HepG2 (cell line): Measurements from ENCODE around the gene UCHL3. TPM values are rescaled to one million over a fixed set of nuclear protein-coding genes. Genes with fewer than 3 reads are reported as not detected.

Experiments
- AGO1 ChIP-seq: fragments of 200-400 bp; formaldehyde crosslinking; IDR thresholded peaks from 2 replicates; pipeline ENCODE4 v1.6.1; 2017; ENCODE audit warnings: mild to moderate bottlenecking, low read depth, low read length, moderate library complexity; ENCODE audit not compliant: poor library complexity, severe bottlenecking
- NR2C2 ChIP-seq: sonication (generic); formaldehyde crosslinking; IDR thresholded peaks from 2 replicates; pipeline ENCODE4 v1.4.0; 2020; ENCODE audit warnings: missing genetic modification reagents, mild to moderate bottlenecking, moderate library complexity, borderline replicate concordance
- ZBTB7B ChIP-seq: sonication (generic); formaldehyde crosslinking; IDR thresholded peaks from 2 replicates; pipeline ENCODE4 v1.4.0; 2020; ENCODE audit warnings: missing genetic modification reagents
- ZNF138 ChIP-seq: sonication (generic); formaldehyde crosslinking; IDR thresholded peaks from 2 replicates; pipeline ENCODE4 v1.5.0; 2020; ENCODE audit warnings: mild to moderate bottlenecking, low read depth, missing genetic modification reagents
- ZNF564 ChIP-seq: sonication (generic); formaldehyde crosslinking; IDR thresholded peaks from 2 replicates; pipeline ENCODE4 v1.8.1; 2023; ENCODE audit warnings: mild to moderate bottlenecking, missing genetic modification reagents
- polyA plus RNA-seq, 8 experiments: library from polyadenylated mRNA; depleted of rRNA in 3 of 8; stranded (reverse) in 7 of 8; unstranded in 1 of 8; fragments of >200 nt; fragmentation: Illumina TruSeq in 4 of 8; extraction: Trizol in 4 of 8; gene quantifications; 2 replicates each; pipeline versions ENCODE4 v1.2.1 to v1.2.3, GENCODE V29; 2011 to 2016; ENCODE audit warnings: low read depth in 4 of 8, missing spikeins in 1 of 8, mixed read lengths in 1 of 8; ENCODE audit not compliant: insufficient read depth in 1 of 8
- total RNA-seq, 5 experiments: library from RNA; depleted of rRNA; stranded (reverse); fragments of >200 nt; fragmentation: Illumina TruSeq; extraction: Trizol; gene quantifications; 2 replicates each; pipeline ENCODE4 v1.2.3, GENCODE V29; 2016; ENCODE audit warnings: low read depth in 1 of 5
- TF ChIP-seq, protein P1 (sequence below): sonication (generic); formaldehyde crosslinking; IDR thresholded peaks from 2 replicates; pipeline ENCODE4 v1.4.0; 2020; ENCODE audit warnings: missing genetic modification reagents, borderline replicate concordance
- TF ChIP-seq, protein P2 (sequence below): sonication (generic); formaldehyde crosslinking; IDR thresholded peaks from 2 replicates; pipeline ENCODE4 v1.4.0; 2020; ENCODE audit warnings: mild to moderate bottlenecking, missing genetic modification reagents

The UCHL3 gene
- total and polyA plus RNA-seq, 2 of the 13 experiments (the other 11 are each of a cell fraction or from before 2014, with no cell fraction given) = 36.2 to 93.3 TPM

DNA sequence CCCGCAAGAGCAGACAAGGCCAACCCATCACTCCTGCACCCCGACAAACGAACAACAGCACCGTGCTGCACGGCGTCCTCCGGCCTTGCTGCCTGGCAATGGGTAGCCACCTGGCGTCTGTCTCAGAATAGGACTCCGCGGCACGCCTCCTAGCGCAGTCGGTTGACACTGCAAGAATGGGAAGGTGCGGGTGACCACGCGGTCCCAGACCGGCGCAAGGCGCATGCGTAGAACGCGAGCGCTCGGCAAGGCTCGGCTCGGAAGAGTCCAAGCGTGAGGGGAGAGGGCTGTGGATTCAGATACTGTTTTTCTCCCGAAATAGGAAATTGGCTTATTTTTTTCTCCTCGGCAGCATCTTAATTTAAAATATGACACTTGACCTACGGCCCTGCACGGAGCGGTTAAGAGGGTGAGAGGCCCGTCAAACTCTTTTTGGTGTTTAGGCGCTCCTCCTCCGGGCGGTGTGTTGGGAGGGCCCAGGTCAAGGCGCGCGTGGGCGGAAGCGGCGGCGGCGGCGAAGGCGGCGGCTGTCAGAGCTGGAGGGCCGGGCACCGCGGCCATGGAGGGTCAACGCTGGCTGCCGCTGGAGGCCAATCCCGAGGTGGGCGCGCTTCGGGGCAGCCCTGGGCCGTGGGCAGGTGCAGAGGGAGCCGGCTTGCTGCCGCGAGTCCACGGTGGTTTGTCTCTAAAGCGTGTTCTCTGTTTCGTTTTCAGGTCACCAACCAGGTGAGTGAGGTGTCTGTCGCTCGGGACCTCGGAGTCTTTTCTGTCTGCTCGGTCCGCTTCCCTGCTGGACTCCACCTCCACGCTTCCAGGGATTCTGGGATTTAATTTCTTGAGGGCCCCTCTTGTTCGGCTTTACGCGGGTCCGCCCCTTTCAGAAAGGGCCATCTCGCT lies at the start of gene UCHL3 (continued):
- TF ChIP-seq ZNF138 (CRISPR knock-in tag) (no peak), ZBTB7B (CRISPR knock-in tag) (no peak), AGO1 (no peak), NR2C2 (CRISPR knock-in tag) (peak; percentile 88), ZNF564 (CRISPR knock-in tag) (no peak; the same call in none of the 2 replicates)
- TF ChIP-seq, protein P1, sequence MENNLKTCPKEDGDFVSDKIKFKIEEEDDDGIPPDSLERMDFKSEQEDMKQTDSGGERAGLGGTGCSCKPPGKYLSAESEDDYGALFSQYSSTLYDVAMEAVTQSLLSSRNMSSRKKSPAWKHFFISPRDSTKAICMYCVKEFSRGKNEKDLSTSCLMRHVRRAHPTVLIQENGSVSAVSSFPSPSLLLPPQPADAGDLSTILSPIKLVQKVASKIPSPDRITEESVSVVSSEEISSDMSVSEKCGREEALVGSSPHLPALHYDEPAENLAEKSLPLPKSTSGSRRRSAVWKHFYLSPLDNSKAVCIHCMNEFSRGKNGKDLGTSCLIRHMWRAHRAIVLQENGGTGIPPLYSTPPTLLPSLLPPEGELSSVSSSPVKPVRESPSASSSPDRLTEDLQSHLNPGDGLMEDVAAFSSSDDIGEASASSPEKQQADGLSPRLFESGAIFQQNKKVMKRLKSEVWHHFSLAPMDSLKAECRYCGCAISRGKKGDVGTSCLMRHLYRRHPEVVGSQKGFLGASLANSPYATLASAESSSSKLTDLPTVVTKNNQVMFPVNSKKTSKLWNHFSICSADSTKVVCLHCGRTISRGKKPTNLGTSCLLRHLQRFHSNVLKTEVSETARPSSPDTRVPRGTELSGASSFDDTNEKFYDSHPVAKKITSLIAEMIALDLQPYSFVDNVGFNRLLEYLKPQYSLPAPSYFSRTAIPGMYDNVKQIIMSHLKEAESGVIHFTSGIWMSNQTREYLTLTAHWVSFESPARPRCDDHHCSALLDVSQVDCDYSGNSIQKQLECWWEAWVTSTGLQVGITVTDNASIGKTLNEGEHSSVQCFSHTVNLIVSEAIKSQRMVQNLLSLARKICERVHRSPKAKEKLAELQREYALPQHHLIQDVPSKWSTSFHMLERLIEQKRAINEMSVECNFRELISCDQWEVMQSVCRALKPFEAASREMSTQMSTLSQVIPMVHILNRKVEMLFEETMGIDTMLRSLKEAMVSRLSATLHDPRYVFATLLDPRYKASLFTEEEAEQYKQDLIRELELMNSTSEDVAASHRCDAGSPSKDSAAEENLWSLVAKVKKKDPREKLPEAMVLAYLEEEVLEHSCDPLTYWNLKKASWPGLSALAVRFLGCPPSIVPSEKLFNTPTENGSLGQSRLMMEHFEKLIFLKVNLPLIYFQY = peak; percentile 39; the same call in 1 of the 2 replicates
- TF ChIP-seq, protein P2, sequence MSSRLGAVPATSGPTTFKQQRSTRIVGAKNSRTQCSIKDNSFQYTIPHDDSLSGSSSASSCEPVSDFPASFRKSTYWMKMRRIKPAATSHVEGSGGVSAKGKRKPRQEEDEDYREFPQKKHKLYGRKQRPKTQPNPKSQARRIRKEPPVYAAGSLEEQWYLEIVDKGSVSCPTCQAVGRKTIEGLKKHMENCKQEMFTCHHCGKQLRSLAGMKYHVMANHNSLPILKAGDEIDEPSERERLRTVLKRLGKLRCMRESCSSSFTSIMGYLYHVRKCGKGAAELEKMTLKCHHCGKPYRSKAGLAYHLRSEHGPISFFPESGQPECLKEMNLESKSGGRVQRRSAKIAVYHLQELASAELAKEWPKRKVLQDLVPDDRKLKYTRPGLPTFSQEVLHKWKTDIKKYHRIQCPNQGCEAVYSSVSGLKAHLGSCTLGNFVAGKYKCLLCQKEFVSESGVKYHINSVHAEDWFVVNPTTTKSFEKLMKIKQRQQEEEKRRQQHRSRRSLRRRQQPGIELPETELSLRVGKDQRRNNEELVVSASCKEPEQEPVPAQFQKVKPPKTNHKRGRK (CRISPR knock-in tag) = no peak; the same call in 1 of the 2 replicates
